ENCODE results near the gene ZNF277. TPM values are rescaled to one million over a fixed set of nuclear protein-coding genes. Genes with fewer than 3 reads are reported as not detected.
"Not testable (repeated sequence)": the region's sequence is repeated elsewhere in the genome, so short reads cannot be mapped to it uniquely, and the experiment has no call there.

ZNF277 gene
- total RNA-seq, 1 donor from 2014 or later = 77.0 TPM

DNA sequence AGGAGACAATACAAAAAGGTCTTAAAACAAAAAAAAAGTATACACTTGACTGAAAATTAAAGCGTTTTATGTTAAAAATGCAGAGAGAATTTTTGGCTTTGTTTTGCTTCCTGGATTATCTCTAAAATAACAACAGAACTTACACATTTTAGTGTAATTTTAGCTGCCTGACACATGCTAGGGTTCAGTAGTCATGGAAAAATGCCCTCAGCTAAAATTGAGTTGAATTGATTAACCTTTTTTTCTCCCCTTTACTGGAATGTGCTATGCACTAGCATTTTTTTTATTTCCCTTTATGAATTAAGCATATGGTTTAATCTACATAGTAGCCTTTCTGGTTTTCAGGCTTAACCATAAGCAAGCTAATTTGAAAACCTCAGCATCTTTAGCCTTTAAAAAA lies 89.9 kb downstream of the ZNF277 start:
- no peak for DNase-seq

DNA sequence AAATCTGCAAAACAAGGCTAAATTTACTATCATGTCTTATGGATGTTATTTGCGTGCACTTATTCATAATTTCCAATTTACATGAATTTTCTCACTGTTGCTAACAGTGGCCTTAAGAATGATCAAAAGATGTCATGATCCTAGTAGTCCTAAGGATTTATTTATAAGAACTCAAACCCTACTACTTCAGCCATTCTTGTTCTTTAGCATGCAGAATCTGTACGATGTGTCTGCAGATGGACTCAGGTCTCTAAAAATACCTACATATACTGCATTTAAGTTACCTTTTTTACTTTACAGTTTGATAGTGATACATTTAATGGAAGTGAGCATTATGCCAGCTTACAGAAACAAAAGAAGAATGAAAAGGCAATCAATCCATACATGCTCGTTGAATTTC lies 91.2 kb downstream of the ZNF277 start:
- no peak for DNase-seq

DNA sequence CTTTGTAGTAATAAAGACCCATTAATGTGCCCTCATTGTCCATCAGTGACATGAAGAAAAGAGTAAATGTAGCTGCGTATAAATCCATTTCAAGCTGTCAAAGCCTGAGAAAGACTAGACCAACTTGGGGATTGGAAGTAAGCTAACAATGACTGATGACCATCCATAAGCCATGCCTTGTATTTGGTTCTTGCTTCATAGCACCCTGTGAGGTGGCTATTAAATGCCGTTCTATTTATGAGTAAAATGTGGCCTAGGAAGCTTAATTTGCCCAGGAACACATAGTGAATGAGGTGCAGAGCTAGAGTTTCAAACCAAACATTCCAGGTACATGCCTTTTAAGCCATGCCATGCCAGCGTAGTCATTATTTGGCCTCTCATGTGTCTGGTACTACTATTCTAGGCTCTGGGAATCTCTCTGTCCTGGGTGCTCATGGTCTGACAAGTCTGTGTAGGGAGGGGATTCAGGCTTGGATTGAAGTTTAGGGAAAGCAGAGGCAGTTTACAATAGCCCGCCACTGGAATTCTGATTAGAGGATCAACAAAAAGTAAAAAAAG lies 92.1 kb downstream of the ZNF277 start:
- no peak for DNase-seq

DNA sequence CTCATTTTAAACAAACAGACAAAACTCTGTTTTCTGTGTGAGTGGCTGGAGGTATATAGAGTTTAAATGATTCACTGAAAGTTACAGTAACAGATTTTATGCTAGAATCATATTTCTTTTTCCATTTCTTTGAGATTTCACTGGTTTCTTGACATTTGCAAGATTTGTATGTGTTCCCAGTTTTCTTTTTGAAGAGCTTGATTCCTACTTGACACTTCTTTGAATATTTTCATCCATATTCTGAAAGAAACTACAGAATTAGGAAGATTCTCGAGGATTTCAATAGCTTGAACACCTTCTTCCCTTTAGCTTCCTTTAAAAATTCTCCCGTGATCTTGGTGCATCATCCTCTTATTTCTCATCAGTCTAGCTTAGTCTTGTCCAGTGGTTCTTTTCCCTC lies 93.6 kb downstream of the ZNF277 start:
- DNase-seq = no peak

DNA sequence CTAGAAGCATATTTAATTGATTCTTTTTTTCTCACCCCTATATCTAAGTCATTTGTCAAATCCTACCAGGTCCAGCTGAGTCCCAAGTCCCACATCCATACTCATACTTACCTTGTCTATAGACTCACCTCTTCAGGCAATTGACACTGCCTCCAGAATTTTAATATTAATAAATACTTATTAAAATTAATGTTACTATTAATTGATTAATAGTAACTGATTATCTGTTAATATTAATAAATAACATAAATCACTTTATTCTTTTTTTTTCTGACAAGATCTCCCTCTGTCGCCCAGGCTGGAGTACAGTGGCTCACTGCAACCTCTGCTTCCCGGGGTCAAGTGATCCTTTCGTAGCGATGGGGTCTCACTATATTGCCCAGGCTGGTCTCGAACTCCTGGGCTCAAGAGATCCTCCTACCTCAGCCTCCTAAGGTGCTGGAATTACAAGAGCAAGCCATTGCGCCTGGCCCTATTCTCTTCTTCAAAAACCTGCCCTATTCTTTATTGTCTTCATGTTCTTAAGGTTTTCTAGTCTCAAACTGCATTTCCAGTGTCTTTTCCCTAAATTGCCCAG lies 94.4 kb downstream of the ZNF277 start:
- no peak for DNase-seq

DNA sequence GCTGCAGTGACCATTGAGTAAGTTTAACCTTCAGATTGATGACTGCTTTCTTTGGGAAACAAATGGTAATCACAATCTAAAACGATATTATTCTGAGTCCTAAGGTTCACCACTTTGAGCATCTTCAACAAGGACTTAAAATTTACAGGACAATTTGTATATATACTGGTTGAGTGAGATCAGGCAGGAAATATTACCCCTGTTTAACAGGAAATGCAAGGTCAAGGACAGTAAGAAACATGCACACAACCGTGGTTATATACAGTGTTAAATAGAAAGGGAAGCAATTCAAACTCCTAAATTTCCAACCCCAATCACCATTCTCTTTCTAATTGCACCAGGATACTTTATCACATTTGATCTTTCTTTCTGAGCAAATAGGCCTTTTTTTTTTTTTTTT lies 96.1 kb downstream of the ZNF277 start:
- DNase-seq = no peak

DNA sequence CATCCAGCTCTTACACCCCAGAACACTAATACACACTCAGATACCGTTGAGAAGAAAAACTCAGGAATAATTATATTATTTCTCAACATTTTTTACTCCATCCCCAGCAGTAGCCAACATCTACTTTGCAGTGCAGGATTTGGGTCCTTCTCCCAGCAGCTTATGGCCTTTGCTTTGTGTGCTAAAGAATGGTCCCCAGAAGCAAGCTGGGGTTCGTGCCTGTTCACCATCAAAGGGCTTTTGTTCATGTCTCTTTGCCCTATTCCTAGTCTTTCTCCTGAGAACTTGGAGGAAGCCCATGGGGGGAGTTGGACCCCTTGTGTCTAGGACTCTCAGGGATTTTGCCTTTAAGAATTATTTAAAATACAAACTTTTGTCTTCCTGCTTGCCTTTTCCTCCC lies 100.4 kb downstream of the ZNF277 start:
- no peak for DNase-seq

DNA sequence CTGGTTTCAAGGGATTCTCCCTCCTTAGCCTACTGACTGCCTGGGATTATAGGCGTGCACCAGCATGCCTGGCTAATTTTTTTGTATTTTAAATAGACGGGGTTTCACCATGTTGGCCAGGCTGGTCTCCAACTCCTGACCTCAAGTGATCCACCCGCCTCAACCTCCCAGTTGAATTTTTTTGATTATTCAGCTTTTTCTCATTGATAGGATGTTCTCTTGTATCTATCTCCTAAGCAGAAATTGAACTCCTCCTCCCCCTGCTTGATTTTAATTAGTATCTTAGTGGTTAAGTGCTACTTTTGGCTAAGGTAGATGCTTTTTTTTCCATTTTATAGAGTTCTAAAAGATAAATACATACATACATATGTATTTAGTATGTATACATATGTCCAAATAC lies 101.0 kb downstream of the ZNF277 start:
- DNase-seq = no peak

DNA sequence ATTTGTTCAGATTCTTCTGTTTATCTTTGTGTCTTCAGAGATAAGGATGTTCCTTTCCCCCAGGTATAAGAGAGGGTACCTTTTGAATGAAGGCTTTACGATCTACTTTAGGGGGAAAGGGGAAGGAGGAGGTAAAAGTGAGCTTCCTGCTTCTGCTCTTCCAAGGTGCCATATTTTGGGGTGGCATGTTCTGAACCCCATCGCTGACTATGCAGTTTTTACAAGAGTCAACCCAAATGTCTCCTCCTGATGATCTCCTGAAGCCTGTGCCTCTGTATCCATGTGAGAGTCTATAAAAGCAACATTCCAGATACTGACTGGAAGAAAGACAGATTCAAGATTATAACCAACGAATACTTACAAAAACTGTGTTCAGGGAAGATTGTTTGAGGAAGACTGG lies 102.5 kb downstream of the ZNF277 start:
- DNase-seq = no peak

DNA sequence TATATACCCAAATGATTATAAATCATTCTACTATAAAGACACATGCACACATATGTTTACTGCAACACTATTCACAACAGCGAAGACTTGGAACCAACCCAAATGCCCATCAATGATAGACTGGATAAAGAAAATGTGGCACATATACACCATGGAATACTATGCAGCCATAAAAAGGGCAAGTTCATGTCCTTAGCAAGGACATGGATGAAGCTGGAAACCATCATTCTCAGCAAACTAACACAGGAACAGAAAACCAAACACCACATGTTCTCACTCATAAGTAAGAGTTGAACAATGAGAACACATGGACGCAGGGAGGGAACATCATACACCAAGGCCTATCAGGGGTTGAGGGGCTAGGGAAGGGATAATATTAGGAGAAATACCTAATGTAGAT lies 110.3 kb downstream of the ZNF277 start:
- DNase-seq = not testable (repeated sequence)

DNA sequence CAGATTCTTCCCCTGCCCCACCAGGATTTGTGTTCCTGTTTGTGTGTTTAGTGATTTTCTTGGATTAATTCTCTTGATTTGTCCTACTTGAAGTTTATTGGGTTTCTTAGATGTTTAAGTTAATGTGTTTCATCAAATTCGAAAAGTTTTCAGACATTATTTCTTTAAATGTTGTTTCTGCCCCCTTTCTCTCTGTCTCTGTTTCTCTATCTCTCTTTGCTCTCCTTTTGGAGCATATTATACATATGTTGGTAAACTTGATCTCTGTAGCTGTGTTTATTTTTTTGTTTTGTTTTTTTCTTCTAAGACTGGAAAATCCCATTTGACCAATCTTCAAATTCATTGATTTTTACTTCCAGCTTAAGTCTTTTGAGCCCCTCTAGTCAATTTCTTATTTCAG lies 115.6 kb downstream of the ZNF277 start:
- no peak for DNase-seq

DNA sequence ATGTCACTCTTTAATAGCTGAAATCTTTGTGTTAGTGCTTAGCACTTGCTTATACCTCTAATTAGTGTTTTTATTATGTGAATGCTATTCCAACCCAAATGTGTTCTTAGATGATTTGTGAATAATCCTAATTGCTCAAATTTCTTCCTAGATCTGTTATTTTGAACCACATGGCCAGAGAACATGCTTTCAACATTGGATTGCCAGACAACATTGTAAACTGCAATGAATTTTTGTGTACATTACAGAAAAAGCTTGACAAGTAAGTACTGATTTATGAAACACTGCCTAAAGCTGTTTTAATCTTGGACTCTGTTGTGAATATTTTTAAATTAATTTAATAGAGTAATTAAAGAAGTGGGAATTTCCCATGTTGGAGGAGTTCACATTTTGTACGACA lies 121.1 kb downstream of the ZNF277 start:
- DNase-seq = no peak

DNA sequence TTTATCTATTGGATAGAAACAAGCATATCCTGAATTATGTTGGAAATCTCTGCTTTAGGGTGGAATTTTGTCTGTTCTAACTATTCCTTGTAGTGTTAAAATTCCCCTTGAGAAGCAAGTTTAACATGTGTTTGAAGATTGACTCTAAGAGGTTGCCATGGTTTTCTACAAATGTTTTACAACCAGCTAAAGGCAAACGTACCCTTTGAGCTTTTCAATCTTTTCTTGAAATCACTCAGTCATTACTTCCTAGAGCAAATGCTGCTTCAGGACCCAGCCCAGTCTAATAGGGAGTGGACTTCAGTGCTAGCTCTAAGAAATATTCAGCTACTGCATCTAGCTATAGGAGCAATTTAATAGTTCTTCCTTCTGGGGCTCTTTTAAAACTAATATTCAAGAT lies 125.0 kb downstream of the ZNF277 start:
- DNase-seq = no peak

DNA sequence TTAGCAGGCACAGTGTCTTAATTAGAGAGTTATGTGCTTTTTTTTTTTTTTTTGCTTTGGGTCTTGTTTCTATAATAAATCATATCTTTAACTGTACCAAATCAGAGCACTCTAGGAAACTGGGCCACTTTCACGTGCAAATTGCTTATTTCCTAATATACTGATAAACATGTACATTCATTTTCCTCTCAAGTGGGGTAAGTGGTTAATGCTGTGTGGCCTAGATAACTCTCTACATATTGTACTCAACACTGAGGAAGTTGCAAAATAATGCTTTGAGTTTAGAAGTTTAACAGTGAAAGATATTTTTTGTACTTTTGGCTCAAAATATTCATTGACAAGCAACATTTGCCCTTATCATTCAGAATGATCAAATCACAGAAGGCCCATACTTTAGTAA lies 127.9 kb downstream of the ZNF277 start:
- no peak for DNase-seq

DNA sequence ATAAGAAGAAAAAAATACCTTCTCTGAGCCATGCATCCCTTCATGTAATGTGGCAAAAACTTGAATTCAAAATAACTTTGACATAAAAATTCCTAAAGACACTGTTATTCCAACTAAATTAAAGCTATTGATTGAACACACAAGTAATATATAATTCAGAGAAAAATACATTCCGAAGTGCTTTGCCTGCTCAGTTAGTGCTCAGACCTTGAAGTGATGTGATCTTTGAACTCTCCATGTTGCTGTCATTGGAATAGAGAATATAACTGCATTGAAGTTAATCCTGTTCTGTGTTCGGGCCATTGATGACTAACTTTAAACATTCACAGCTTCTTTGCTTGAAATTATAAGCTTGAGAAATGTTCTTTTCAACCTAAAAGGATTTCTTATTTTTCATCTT lies 129.8 kb downstream of the ZNF277 start:
- DNase-seq = no peak

DNA sequence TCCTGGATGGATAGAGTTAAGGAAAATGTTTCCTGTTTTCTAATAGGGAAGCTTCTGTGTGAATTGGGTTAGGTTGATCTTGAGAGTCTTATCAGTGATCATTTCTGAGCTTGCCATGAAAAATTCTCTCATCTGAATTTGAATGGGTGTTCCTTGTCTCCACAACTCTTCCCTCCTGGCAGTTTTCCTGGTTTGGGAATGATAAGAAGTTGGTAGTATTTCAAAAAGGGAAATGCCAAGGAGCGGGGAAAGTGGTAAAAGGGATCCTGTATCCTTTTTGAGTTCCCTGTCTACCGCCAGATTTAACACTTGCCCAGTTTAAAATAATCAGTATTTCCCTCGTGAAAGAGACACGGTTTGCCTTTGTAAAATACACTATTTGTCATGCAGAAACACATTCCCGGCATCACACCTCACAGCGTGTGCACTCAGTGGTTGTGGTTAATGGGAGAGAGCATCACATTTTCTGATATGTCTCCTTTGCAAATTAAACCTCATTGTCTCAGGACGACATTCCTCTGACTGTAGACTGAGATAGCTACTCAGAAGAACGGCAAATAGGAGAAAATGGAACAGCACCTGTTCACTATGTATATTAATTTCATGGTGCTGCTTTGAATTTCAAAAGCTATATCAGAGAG lies 130.6 kb downstream of the ZNF277 start:
- DNase-seq = no peak

DNA sequence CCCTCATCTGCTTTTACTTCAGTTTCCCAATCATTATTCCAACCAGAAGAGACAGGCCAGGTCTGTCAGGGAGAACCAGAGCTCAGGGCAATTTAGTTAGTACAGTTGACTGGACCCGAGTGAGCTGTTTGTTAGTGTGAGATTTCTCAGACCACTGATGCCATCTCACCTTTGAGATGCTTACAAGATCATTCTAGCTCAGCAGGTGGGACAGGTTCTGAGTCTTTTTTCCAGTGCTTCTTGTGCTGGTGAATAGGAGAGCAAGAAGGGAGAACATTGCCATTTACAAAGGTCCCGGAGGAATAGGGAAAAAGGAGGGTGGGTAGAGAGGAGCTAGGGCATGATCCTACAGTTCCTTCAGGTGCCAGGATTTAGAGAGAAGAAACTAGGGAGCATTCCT lies 131.4 kb downstream of the ZNF277 start:
- DNase-seq = no peak

DNA sequence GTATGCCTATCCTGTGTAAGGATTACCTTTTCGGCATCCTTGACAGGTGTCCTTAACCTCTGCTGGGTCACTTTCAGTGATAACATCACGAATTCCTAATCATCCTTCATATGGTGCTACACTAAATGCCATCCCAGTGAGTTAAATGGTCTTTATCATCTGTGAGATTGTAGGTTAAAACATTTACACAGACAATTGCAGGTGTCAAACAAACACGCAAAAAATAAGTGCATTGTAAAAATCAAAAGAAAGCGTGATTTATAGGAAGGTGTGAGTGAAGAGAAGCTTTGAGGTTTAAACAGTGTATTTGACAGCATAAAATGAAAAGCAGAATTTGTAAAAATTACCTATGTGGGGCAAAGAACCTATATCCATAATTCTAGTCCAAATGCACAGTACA lies 132.3 kb downstream of the ZNF277 start:
- no peak for DNase-seq

DNA sequence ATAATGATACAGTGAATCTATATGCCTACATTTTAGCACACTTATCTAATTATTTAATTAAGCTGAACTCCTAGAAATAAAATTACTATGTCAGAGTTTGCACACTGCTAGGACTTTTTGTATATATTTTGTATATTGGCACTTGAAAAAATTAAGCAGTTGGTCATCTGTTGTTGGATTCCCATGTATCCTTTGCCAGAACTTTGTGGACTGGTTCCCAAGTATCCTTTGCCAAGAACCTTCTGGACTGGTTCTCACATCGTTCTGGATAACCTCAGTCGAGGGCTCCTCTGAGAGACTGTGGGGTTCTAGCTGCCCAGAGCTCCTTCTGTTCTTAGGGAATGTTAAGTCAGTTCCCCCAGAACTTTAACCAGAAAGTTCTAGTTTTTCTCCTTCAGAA lies 135.0 kb downstream of the ZNF277 start:
- no peak for DNase-seq

DNA sequence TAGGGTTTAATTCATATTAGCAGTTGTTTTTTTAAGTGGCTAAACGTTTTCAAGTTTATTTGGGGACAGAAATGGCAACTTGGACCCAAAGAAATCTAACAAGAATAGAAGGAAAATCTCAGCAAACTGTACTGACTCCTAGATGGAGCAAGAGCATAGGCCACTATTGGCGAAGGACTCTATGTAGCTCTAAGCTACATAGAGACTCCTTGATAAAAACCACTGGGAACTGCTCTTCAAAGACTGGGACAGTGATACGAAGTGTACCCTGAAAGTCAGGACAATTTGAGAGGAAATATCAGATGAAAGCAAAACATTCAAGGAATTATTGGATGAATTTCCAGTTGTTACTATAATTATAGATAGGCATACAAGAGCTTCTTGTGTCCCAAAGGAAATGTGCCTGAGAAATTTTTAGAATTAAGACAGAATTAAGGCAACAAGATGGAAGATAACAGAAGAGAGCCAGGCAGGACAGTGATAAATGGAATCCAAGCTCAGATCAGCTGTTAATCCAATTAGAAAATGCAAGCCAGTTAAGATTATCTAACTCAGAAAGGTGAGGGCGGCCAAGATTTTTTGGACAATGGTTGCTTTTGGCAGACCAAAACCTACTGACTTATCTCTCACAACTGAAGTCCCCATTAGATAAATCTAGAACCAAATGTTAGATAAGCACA lies 140.0 kb downstream of the ZNF277 start:
- no peak for DNase-seq

DNA sequence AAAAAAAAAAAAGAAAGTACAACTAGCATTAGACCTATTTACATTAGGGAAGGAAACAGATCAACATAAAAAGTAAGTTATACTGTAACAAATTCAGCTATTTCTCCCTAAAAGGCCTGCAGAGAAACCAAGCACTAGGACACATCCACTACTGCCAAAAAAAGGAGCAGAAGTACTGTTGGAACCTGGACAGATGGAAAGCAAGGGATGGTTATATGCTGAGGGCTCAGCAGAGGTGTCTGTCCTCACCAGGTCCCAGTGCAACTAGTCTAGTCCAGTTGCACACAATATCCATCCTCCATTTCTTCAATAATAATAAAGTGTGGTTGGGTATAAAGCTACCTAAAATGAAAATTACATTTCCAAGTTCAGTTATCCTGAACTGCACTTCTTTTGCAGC lies 140.6 kb downstream of the ZNF277 start:
- no peak for DNase-seq

DNA sequence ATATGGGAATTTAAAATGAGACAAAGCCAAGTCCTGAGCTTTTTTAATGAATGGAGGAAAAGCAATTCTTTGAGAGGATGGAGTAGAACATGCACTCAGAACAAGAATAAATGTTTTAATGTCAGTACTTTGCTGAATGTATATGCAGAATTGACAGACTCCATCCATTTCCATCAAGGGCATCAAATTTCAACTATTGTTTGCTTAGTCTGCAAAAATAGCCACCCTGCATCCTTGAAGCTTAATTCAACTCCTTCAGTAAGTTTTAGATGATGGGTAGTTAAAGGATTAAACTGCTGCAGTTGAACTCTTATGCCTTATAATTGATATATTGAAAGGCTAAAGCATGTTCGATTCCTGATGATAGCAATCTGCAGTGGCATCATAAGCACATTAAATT lies 144.1 kb downstream of the ZNF277 start:
- DNase-seq = no peak

DNA sequence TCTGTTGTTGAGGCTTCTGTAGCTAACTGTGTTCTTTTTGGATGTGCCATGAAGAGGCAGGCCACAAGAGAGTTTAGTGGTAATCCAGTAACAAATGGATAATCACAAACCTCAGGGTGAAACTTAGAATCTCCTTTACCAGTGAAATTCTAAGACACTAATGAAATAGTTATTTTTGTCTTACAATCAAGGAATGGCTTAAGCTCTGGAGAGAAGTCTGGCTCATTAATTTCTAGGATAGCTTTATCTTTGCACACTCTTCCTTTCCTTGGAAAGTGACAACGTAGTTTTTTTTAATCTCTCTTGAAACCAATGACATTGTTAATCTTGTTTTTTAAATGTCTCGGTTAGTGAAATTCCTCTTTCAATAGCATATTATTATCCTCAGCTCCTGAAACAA lies 150.1 kb downstream of the ZNF277 start:
- DNase-seq = no peak

DNA sequence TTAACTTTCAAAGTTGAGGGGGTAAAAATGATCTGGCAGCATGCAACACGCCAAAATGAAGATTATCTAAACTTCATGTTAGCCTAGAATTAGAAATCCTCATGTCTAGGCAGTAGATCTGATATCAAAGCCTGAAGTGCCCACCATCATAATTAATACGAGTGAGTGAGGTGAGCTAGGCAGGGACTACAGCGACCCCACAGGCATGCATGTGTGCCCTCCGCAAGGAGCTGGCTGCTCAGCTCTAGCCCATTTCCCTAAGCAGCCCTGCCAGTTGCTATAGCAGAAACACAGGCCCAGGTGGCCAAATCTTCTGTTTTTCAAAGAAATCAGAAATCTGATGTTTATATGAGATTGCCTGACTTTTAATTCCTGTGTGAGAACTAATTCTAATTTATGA lies 150.6 kb downstream of the ZNF277 start:
- no peak for DNase-seq
